Liver (tissue), 9 donors: ENCODE measurements around the gene SLC5A3. TPM values are rescaled to one million over a fixed set of nuclear protein-coding genes. Genes with fewer than 3 reads are reported as not detected.

ENCODE experiments used
- DNase-seq: peaks from one replicate; pipeline ENCODE4 v3.0.0-alpha.2; 2017; ENCODE audit warnings: low spot score
- H3K27ac ChIP-seq, 2 donors: one replicate each; pipeline ENCODE4 v1.7.0; 2013; ENCODE audit warnings: inconsistent platforms in 2 of 2, low read length in 2 of 2, control low read depth in 1 of 2, low read depth in 1 of 2, mild to moderate bottlenecking in 1 of 2
- H3K27me3 ChIP-seq, 4 donors: one replicate each; pipeline versions ENCODE4 v1.6.1 to v1.7.0; 2013; ENCODE audit warnings: low read length in 3 of 4, inconsistent platforms in 1 of 4, mild to moderate bottlenecking in 1 of 4, moderate library complexity in 1 of 4; ENCODE audit not compliant: control insufficient read depth in 4 of 4, insufficient read depth in 4 of 4
- H3K36me3 ChIP-seq, 4 donors: one replicate each; pipeline versions ENCODE4 v1.6.1 to v1.7.0; 2013; ENCODE audit warnings: low read length in 3 of 4, mild to moderate bottlenecking in 3 of 4, low read depth in 1 of 4, moderate library complexity in 1 of 4; ENCODE audit not compliant: control insufficient read depth in 4 of 4, insufficient read depth in 3 of 4
- H3K4me1 ChIP-seq, 4 donors: one replicate each; pipeline versions ENCODE4 v1.6.1 to v1.7.0; 2013; ENCODE audit warnings: low read length in 3 of 4, mild to moderate bottlenecking in 3 of 4, moderate library complexity in 1 of 4; ENCODE audit not compliant: control insufficient read depth in 4 of 4, insufficient read depth in 4 of 4
- H3K4me3 ChIP-seq, 3 donors: one replicate each; pipeline versions ENCODE4 v1.6.1 to v1.7.0; 2013; ENCODE audit warnings: low read length in 3 of 3, control low read depth in 1 of 3, low read depth in 1 of 3, mild to moderate bottlenecking in 1 of 3
- H3K9ac ChIP-seq, 2 donors: one replicate each; pipeline ENCODE4 v1.7.0; 2013; ENCODE audit warnings: low read length in 2 of 2, mild to moderate bottlenecking in 2 of 2, moderate library complexity in 2 of 2, control low read depth in 1 of 2, low read depth in 1 of 2
- H3K9me3 ChIP-seq, 4 donors: one replicate each; pipeline versions ENCODE4 v1.6.1 to v1.7.0; 2013; ENCODE audit warnings: low read length in 3 of 4; ENCODE audit not compliant: control insufficient read depth in 4 of 4
- FOXA2 ChIP-seq: IDR thresholded peaks from 2 replicates; pipeline ENCODE4 v1.6.1; 2016; ENCODE audit warnings: antibody characterized with exemption
- HNF4G ChIP-seq: IDR thresholded peaks from 2 replicates; pipeline ENCODE4 v1.6.1; 2016; ENCODE audit warnings: antibody characterized with exemption
- JUND ChIP-seq, 2 donors: IDR thresholded peaks; 2 replicates each; pipeline ENCODE4 v1.6.1; 2016; ENCODE audit warnings: antibody characterized with exemption in 2 of 2
- NR2F2 ChIP-seq: IDR thresholded peaks from 2 replicates; pipeline ENCODE4 v1.6.1; 2016; ENCODE audit warnings: antibody characterized with exemption
- RXRA ChIP-seq, 2 donors: IDR thresholded peaks; 2 replicates each; pipeline ENCODE4 v1.6.1; 2017 to 2018; ENCODE audit warnings: antibody characterized with exemption in 2 of 2, mild to moderate bottlenecking in 1 of 2
- SP1 ChIP-seq: IDR thresholded peaks from 2 replicates; pipeline ENCODE4 v1.6.1; 2018; ENCODE audit warnings: antibody characterized with exemption, mild to moderate bottlenecking
- TAF1 ChIP-seq: conservative IDR thresholded peaks from 2 replicates; pipeline ENCODE4 v1.6.1; 2016; ENCODE audit warnings: antibody characterized with exemption, mild to moderate bottlenecking
- WGBS: extraction: QIAGEN DNeasy Blood & Tissue Kit; methylation state at CpG from one replicate; pipeline ENCODE4 v1.1.7; 2013; 5-methylcytosine and 5-hydroxymethylcytosine counted together
- polyA plus RNA-seq, 2 donors: library from polyadenylated mRNA; stranded (reverse) in 1 of 2; unstranded in 1 of 2; fragments of 200-250 nt in 1 of 2; fragments of >200 nt in 1 of 2; fragmentation: Nextera tagmentation in 1 of 2; extraction: Ambion mirVana in 1 of 2; gene quantifications; one replicate each; pipeline versions ENCODE4 v1.2.1 to v1.2.3, GENCODE V29; 2013 to 2015
- total RNA-seq, 2 donors: library from RNA; depleted of rRNA; stranded (reverse); fragments of >200 nt; gene quantifications; one replicate each; pipeline ENCODE4 v1.2.3, GENCODE V29; 2014
- TF ChIP-seq, protein P1 (sequence below): IDR thresholded peaks from 2 replicates; pipeline ENCODE4 v1.6.1; 2016; ENCODE audit warnings: antibody characterized with exemption
- TF ChIP-seq, protein P2 (sequence below): fragments of 150-350 bp; IDR thresholded peaks from 2 replicates; pipeline ENCODE4 v1.5.1; 2017; ENCODE audit warnings: improper control_type of control experiment, low read depth, low read length; ENCODE audit not compliant: missing input control
- TF ChIP-seq, protein P3 (sequence below): IDR thresholded peaks from 2 replicates; pipeline ENCODE4 v1.6.1; 2016; ENCODE audit warnings: antibody characterized with exemption
- TF ChIP-seq, protein P4 (sequence below): IDR thresholded peaks from 2 replicates; pipeline ENCODE4 v1.6.1; 2016; ENCODE audit warnings: antibody characterized with exemption
- donor health status: healthy.
- donor health status: healthy.
- donor health status: healthy.
- donor health status: healthy.
- donor health status: healthy.

Gene SLC5A3
- total and polyA plus RNA-seq, 4 donors = 1.5 to 16.6 (median 8.1) TPM

DNA sequence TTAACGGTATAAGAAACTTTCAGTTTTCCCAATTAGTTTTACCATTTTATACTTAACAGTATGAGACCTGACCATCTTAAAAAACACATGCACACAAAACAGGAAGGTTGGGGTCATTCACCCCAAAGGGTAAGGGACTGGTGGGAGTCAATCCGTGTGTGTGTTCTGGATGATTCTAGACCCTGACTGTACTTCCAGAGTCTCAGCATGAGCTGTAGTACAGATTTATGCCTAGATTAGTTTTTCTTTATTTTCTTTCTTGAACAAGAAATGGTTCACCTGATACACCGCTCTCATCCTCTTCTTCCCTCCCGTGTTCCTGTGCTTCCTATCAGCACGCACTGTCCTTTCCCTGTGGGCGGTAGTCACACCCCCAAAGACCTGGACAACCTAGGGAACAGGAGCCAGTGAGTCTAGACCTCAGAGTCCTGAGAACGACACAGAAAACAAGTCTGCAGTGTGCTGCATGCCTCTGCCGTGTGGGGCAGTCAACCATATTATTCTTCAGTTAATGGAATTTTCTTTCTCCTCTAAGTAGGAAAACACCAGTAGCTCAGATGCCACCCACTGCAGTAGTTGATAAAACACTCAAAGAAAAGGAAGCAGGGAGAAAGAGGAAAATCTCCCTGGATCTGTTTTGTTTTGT is 38.9 kb upstream of the SLC5A3 start:
- Histone ChIP-seq H3K4me3 (no peak overlapping the region), H3K36me3 (no peaks in the 10 kb centered on the region), H3K9ac (no peak overlapping the region), H3K4me1 (peaks cover 3 to 19% (median 6%) of the 10 kb centered on the region in 4 donors), H3K27me3 (no peaks in the 10 kb centered on the region), H3K27ac (no peak overlapping the region), H3K9me3 (peaks cover 0 to 2% (median 0%) of the 10 kb centered on the region in 4 donors)
- TF ChIP-seq, protein P1, sequence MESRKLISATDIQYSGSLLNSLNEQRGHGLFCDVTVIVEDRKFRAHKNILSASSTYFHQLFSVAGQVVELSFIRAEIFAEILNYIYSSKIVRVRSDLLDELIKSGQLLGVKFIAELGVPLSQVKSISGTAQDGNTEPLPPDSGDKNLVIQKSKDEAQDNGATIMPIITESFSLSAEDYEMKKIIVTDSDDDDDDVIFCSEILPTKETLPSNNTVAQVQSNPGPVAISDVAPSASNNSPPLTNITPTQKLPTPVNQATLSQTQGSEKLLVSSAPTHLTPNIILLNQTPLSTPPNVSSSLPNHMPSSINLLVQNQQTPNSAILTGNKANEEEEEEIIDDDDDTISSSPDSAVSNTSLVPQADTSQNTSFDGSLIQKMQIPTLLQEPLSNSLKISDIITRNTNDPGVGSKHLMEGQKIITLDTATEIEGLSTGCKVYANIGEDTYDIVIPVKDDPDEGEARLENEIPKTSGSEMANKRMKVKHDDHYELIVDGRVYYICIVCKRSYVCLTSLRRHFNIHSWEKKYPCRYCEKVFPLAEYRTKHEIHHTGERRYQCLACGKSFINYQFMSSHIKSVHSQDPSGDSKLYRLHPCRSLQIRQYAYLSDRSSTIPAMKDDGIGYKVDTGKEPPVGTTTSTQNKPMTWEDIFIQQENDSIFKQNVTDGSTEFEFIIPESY = no peak
- TF ChIP-seq RXRA (IDR thresholded peaks at IDR 0.05) (no peak), FOXA2 (no peak), HNF4G (no peak), JUND (IDR thresholded peaks at IDR 0.05) (no peak), NR2F2 (no peak), SP1 (no peak), TAF1 (no peak)
- TF ChIP-seq, protein P2, sequence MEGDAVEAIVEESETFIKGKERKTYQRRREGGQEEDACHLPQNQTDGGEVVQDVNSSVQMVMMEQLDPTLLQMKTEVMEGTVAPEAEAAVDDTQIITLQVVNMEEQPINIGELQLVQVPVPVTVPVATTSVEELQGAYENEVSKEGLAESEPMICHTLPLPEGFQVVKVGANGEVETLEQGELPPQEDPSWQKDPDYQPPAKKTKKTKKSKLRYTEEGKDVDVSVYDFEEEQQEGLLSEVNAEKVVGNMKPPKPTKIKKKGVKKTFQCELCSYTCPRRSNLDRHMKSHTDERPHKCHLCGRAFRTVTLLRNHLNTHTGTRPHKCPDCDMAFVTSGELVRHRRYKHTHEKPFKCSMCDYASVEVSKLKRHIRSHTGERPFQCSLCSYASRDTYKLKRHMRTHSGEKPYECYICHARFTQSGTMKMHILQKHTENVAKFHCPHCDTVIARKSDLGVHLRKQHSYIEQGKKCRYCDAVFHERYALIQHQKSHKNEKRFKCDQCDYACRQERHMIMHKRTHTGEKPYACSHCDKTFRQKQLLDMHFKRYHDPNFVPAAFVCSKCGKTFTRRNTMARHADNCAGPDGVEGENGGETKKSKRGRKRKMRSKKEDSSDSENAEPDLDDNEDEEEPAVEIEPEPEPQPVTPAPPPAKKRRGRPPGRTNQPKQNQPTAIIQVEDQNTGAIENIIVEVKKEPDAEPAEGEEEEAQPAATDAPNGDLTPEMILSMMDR = no peak
- TF ChIP-seq, protein P3, sequence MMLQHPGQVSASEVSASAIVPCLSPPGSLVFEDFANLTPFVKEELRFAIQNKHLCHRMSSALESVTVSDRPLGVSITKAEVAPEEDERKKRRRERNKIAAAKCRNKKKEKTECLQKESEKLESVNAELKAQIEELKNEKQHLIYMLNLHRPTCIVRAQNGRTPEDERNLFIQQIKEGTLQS = no peak
- TF ChIP-seq, protein P4, sequence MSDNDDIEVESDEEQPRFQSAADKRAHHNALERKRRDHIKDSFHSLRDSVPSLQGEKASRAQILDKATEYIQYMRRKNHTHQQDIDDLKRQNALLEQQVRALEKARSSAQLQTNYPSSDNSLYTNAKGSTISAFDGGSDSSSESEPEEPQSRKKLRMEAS = no peak
- DNase-seq = no peak
- 84% methylated on average over 8 of the region's 8 CpGs for WGBS

DNA sequence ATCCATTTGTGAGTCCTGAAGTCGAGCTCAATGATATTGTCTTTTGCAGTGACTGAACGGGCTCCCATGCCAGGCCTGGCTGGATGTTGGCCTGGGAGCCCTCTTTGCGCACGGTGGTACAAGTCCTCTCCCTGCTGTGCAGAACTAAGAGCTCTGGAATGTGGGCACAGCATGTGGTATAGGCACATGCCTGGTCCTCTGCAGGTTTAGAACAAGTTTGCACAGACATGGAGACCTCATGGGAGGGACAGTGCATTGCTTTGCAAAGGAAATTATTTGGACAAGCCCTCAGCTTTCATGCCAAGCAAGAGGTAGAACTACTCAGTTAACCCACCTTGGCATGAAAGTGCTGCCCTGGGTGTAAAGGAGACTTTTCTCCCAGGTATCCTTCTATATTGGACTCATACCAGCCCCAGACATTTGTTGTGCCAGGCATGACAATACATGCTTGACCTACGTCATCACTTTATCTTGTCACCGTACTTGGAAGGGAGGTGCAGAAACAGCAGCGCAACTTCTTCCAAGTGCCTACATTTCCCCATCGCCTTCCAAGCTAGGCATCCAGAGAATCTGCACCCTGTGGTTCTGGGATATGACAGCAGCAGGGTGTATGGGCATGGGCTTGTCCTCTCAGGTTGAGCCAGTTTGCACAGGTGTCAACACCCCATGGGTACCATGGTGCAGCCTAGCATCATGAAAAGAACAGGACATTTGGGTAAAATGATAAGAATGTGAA is 37.6 kb upstream of the SLC5A3 start:
- Histone ChIP-seq H3K27ac (no peak overlapping the region), H3K9me3 (no peaks in the 10 kb centered on the region), H3K36me3 (no peaks in the 10 kb centered on the region), H3K9ac (no peak overlapping the region), H3K4me3 (no peak overlapping the region), H3K4me1 (peaks cover 6 to 27% (median 13%) of the 10 kb centered on the region in 4 donors), H3K27me3 (no peaks in the 10 kb centered on the region)
- TF ChIP-seq TAF1 = no peak
- TF ChIP-seq, protein P1 = no peak
- TF ChIP-seq, protein P3 = no peak
- 95% methylated on average over 8 of the region's 8 CpGs for WGBS
- DNase-seq = no peak
